BLaER1 treated with 17β-estradiol and CSF1 and Interleukin-3, amounts not matched to agents 10 nM and 100 nM (cell line): Measurements from ENCODE around the gene RNASE12.

Source experiments
- H3K27ac ChIP-seq, 11 experiments: shearing (Covaris generic); formaldehyde crosslinking; 2 replicates each; pipeline ENCODE4 v1.8.1; 2022
- H3K27me3 ChIP-seq, 11 experiments: shearing (Covaris generic); formaldehyde crosslinking; 2 replicates each; pipeline ENCODE4 v1.8.1; 2022
- H3K36me3 ChIP-seq, 11 experiments: shearing (Covaris generic); formaldehyde crosslinking; 2 replicates each; pipeline ENCODE4 v1.8.1; 2022
- H3K4me1 ChIP-seq, 10 experiments: shearing (Covaris generic); formaldehyde crosslinking; 2 replicates each; pipeline ENCODE4 v1.8.1; 2022
- H3K4me2 ChIP-seq, 11 experiments: shearing (Covaris generic); formaldehyde crosslinking; 2 replicates each; pipeline ENCODE4 v1.8.1; 2022
- H3K4me3 ChIP-seq, 10 experiments: shearing (Covaris generic); formaldehyde crosslinking; 2 replicates each; pipeline ENCODE4 v1.8.1; 2022
- H3K9ac ChIP-seq, 11 experiments: shearing (Covaris generic); formaldehyde crosslinking; 2 replicates each; pipeline ENCODE4 v1.8.1; 2022
- H3K9me3 ChIP-seq, 11 experiments: shearing (Covaris generic); formaldehyde crosslinking; replicated peaks in 1 of 11; 2 replicates each; pipeline ENCODE4 v1.8.1; 2022
- H4K20me1 ChIP-seq, 11 experiments: shearing (Covaris generic); formaldehyde crosslinking; 2 replicates each; pipeline ENCODE4 v1.8.1; 2022
- Cebpa-rat ChIP-seq, 11 experiments: shearing (Covaris generic); IDR thresholded peaks; 2 replicates each; pipeline ENCODE4 v1.8.1; 2022

The RNASE12 gene

GRCh38 chr14:20617138-20618003, 26.2 kb upstream of the RNASE12 start:
- peak overlapping the region in 1 of 11 experiments; percentile 12; a peak in 1 of 22 replicates for H3K9ac ChIP-seq
- H3K27ac ChIP-seq: peak overlapping the region in 9 of 11 experiments; percentile 8 to 68 (median 51); a peak in 15 of 22 replicates
- TF ChIP-seq Cebpa-rat (IDR thresholded peaks at IDR 0.05): no peak
- peaks cover 36 to 64% (median 53%) of the 10 kb centered on the region in 10 experiments for H3K4me1 ChIP-seq
- no peaks in the 10 kb centered on the region for H3K9me3 ChIP-seq
- no peak overlapping the region for H3K4me3 ChIP-seq
- H4K20me1 ChIP-seq: peaks cover 0 to 6% (median 0%) of the 10 kb centered on the region in 11 experiments; a peak in 2 of 22 replicates
- H3K4me2 ChIP-seq: peak overlapping the region; percentile 37 to 83 (median 67)
- no peaks in the 10 kb centered on the region for H3K36me3 ChIP-seq
- H3K27me3 ChIP-seq: peaks cover 0 to 10% (median 7%) of the 10 kb centered on the region in 11 experiments; a peak in 13 of 22 replicates

- Histone ChIP-seq H3K27ac (no peak overlapping the region), H3K4me1 (peaks cover 47 to 73% (median 63%) of the 10 kb centered on the region in 10 experiments), H3K4me2 (no peak overlapping the region), H3K36me3 (no peaks in the 10 kb centered on the region), H3K9ac (no peak overlapping the region), H4K20me1 (peaks cover 0 to 6% (median 0%) of the 10 kb centered on the region in 11 experiments; a peak in 2 of 22 replicates), H3K9me3 (no peaks in the 10 kb centered on the region), H3K27me3 (peaks cover 0 to under 1% (median 0%) of the 10 kb centered on the region in 11 experiments; a peak in 1 of 22 replicates), H3K4me3 (no peak overlapping the region)
- no peak for TF ChIP-seq Cebpa-rat (IDR thresholded peaks at IDR 0.05)
Observed at GRCh38 chr14:20615996-20616395, 24.8 kb upstream of the RNASE12 start.

GRCh38 chr14:20614038-20614840, 23.1 kb upstream of the RNASE12 start:
- H4K20me1 ChIP-seq: peaks cover 0 to 6% (median 0%) of the 10 kb centered on the region in 11 experiments; a peak in 2 of 22 replicates
- H3K4me3 ChIP-seq: peak overlapping the region; percentile 58 to 72 (median 62)
- no peaks in the 10 kb centered on the region for H3K36me3 ChIP-seq
- no peaks in the 10 kb centered on the region for H3K9me3 ChIP-seq
- H3K9ac ChIP-seq: peak overlapping the region; percentile 50 to 79 (median 67)
- H3K27me3 ChIP-seq: peaks cover 0 to 13% (median 0%) of the 10 kb centered on the region in 11 experiments; a peak in 3 of 22 replicates
- peak overlapping the region; percentile 77 to 92 (median 82) for H3K4me2 ChIP-seq
- H3K27ac ChIP-seq: peak overlapping the region in 10 of 11 experiments; percentile 16 to 65 (median 50); a peak in 19 of 22 replicates
- peaks cover 58 to 81% (median 74%) of the 10 kb centered on the region in 10 experiments for H3K4me1 ChIP-seq
- no peak for TF ChIP-seq Cebpa-rat (IDR thresholded peaks at IDR 0.05)

- peak overlapping the region; percentile 50 to 79 (median 67) for H3K9ac ChIP-seq
- H3K27me3 ChIP-seq: peaks cover 0 to 13% (median 0%) of the 10 kb centered on the region in 11 experiments; a peak in 3 of 22 replicates
- peak in 2 of 11 experiments; percentile 21 to 67; a peak in 1 of 22 replicates for TF ChIP-seq Cebpa-rat (IDR thresholded peaks at IDR 0.05)
- H3K4me2 ChIP-seq: peak overlapping the region; percentile 77 to 92 (median 82)
- H3K9me3 ChIP-seq: no peaks in the 10 kb centered on the region
- H4K20me1 ChIP-seq: peaks cover 0 to 6% (median 0%) of the 10 kb centered on the region in 11 experiments; a peak in 2 of 22 replicates
- peak overlapping the region; percentile 58 to 72 (median 62) for H3K4me3 ChIP-seq
- peaks cover 64 to 79% (median 71%) of the 10 kb centered on the region in 10 experiments for H3K4me1 ChIP-seq
- peak overlapping the region in 10 of 11 experiments; percentile 16 to 65 (median 50); a peak in 19 of 22 replicates for H3K27ac ChIP-seq
- H3K36me3 ChIP-seq: no peaks in the 10 kb centered on the region
Observed at GRCh38 chr14:20613094-20614037, 22.2 kb upstream of the RNASE12 start.

- no peak for TF ChIP-seq Cebpa-rat (IDR thresholded peaks at IDR 0.05)
- Histone ChIP-seq H3K27me3 (peaks cover 0 to 13% (median 0%) of the 10 kb centered on the region in 11 experiments; a peak in 3 of 22 replicates), H3K9ac (peak overlapping the region in 4 of 11 experiments; percentile 24 to 70 (median 50); a peak in 5 of 22 replicates), H3K4me3 (peak overlapping the region in 9 of 10 experiments; percentile 7 to 66 (median 60); a peak in 11 of 20 replicates), H3K4me1 (peaks cover 60 to 73% (median 66%) of the 10 kb centered on the region in 10 experiments), H3K36me3 (no peaks in the 10 kb centered on the region), H4K20me1 (peaks cover 0 to 6% (median 0%) of the 10 kb centered on the region in 11 experiments; a peak in 2 of 22 replicates), H3K27ac (peak overlapping the region in 9 of 11 experiments; percentile 4 to 65 (median 47); a peak in 13 of 22 replicates), H3K4me2 (peak overlapping the region; percentile 77 to 92 (median 82)), H3K9me3 (no peaks in the 10 kb centered on the region)
Observed at GRCh38 chr14:20612403-20612802, 21.2 kb upstream of the RNASE12 start.

- Histone ChIP-seq H3K9me3 (no peaks in the 10 kb centered on the region), H3K27me3 (peaks cover 0 to 13% (median 0%) of the 10 kb centered on the region in 11 experiments; a peak in 3 of 22 replicates), H3K4me1 (peaks cover 53 to 67% (median 59%) of the 10 kb centered on the region in 10 experiments), H3K4me3 (no peak overlapping the region), H3K4me2 (peak overlapping the region; percentile 77 to 92 (median 82); a peak in 21 of 22 replicates), H3K27ac (no peak overlapping the region), H4K20me1 (peaks cover 0 to 6% (median 0%) of the 10 kb centered on the region in 11 experiments; a peak in 2 of 22 replicates), H3K36me3 (no peaks in the 10 kb centered on the region), H3K9ac (no peak overlapping the region)
- TF ChIP-seq Cebpa-rat (IDR thresholded peaks at IDR 0.05): no peak
Observed at GRCh38 chr14:20611277-20611676, 20.1 kb upstream of the RNASE12 start.

- peaks cover 0 to 6% (median 0%) of the 10 kb centered on the region in 11 experiments; a peak in 2 of 22 replicates for H4K20me1 ChIP-seq
- peaks cover 0 to 13% (median 0%) of the 10 kb centered on the region in 11 experiments; a peak in 3 of 22 replicates for H3K27me3 ChIP-seq
- peak overlapping the region; percentile 74 to 98 (median 92) for H3K4me3 ChIP-seq
- H3K4me1 ChIP-seq: peaks cover 48 to 67% (median 59%) of the 10 kb centered on the region in 10 experiments
- no peaks in the 10 kb centered on the region for H3K36me3 ChIP-seq
- peak overlapping the region in 10 of 11 experiments; percentile 28 to 65 (median 56); a peak in 16 of 22 replicates for H3K27ac ChIP-seq
- peak overlapping the region; percentile 62 to 92 (median 82) for H3K4me2 ChIP-seq
- TF ChIP-seq Cebpa-rat (IDR thresholded peaks at IDR 0.05): no peak
- H3K9ac ChIP-seq: peak overlapping the region; percentile 69 to 82 (median 81)
- H3K9me3 ChIP-seq: no peaks in the 10 kb centered on the region
Observed at GRCh38 chr14:20610002-20610765, 19.0 kb upstream of the RNASE12 start.
